Anterior cingulate cortex (tissue), 58 donors: ENCODE data around the gene NFYC.
A peak's percentile ranks its signal among the peaks of the same experiment; 100 is the strongest.

Source experiments
- DNase-seq, 58 donors: peaks; one replicate each; lab custom pipeline; 2025; lab: John Stamatoyannopoulos, UW

Gene NFYC

GRCh38 chr1:40776236-40777072, 85.0 kb downstream of the NFYC start:
- DNase-seq, result no peak

- DNase-seq, result no peak
Observed at GRCh38 chr1:40777224-40777970, 85.9 kb downstream of the NFYC start.

- no peak for DNase-seq
Observed at GRCh38 chr1:40780678-40781607, 89.4 kb downstream of the NFYC start.

- no peak for DNase-seq
Observed at GRCh38 chr1:40781608-40781971, 90.1 kb downstream of the NFYC start.

- no peak for DNase-seq
Observed at GRCh38 chr1:40782371-40782956, 91.0 kb downstream of the NFYC start.

- peak in 14 of 58 donors; percentile 11 to 36 (median 23) for DNase-seq
Observed at GRCh38 chr1:40783001-40783905, 91.7 kb downstream of the NFYC start, which contains the start of gene KCNQ4. KCNQ4 (plus strand) TSS chr1:40783787; CDS start chr1:40784094, 307 bp downstream.

GRCh38 chr1:40784141-40784770, 92.8 kb downstream of the NFYC start:
- DNase-seq, result no peak

- DNase-seq, result peak in 1 of 58 donors; percentile 32
Observed at GRCh38 chr1:40784771-40785151, 93.3 kb downstream of the NFYC start.

- DNase-seq, result no peak
Observed at GRCh38 chr1:40785446-40785845, 93.9 kb downstream of the NFYC start.

GRCh38 chr1:40786171-40786994, 94.9 kb downstream of the NFYC start:
- no peak for DNase-seq

GRCh38 chr1:40786995-40787705, 95.6 kb downstream of the NFYC start:
- no peak for DNase-seq

GRCh38 chr1:40787737-40788560, 96.4 kb downstream of the NFYC start:
- DNase-seq, result no peak

GRCh38 chr1:40788561-40789341, 97.2 kb downstream of the NFYC start:
- no peak for DNase-seq

GRCh38 chr1:40789342-40789598, 97.8 kb downstream of the NFYC start:
- DNase-seq, result no peak

GRCh38 chr1:40789661-40790430, 98.3 kb downstream of the NFYC start:
- no peak for DNase-seq
